Activated CD4-positive, alpha-beta T cell treated with anti-CD3 and anti-CD28 coated beads for 4 hours (primary cell): ENCODE measurements around the gene OR56B1.

ENCODE experiments used
- DNase-seq, 2 donors: peaks; one replicate each; pipeline ENCODE4 v3.0.0-alpha.2; 2020

Gene OR56B1

GRCh38 chr11:5737091-5737490, 843 bp downstream of the OR56B1 start:
- no peak for DNase-seq

GRCh38 chr11:5737670-5738392, 1.6 kb downstream of the OR56B1 start:
- DNase-seq: no peak

GRCh38 chr11:5738431-5738830, 2.2 kb downstream of the OR56B1 start:
- no peak for DNase-seq

GRCh38 chr11:5746614-5747013, 10.4 kb downstream of the OR56B1 start:
- no peak for DNase-seq

GRCh38 chr11:5749836-5750235, 13.6 kb downstream of the OR56B1 start:
- DNase-seq: no peak

GRCh38 chr11:5753943-5754342, 17.7 kb downstream of the OR56B1 start, which contains the start of gene OR52N4:
Gene OR52N4 (plus strand): TSS chr11:5754243. CDS start chr11:5754741, 498 bp downstream.
- no peak for DNase-seq

GRCh38 chr11:5767056-5767455, 30.8 kb downstream of the OR56B1 start:
- DNase-seq: no peak

GRCh38 chr11:5783255-5783654, 47.0 kb downstream of the OR56B1 start, which contains the start of gene OR52N5:
Gene OR52N5 (minus strand): TSS chr11:5783355. CDS start chr11:5778634, 4,721 bp downstream.
- DNase-seq: no peak
